Cardiac fibroblast (primary cell): Measurements from ENCODE around the gene SYNPO2L.

ENCODE experiments used
- DNase-seq, 2 donors: peaks; one replicate each; pipeline versions ENCODE4 v3.0.0 to v3.0.0-alpha.2; 2010; ENCODE audit warnings: low read depth in 2 of 2
- H3K4me3 ChIP-seq, 2 donors: replicated peaks in 1 of 2; 1 replicate in 1 of 2; 2 replicates in 1 of 2; pipeline ENCODE4 v1.5.1; 2011; ENCODE audit warnings: low read depth in 2 of 2, low read length in 2 of 2, mild to moderate bottlenecking in 2 of 2, moderate library complexity in 1 of 2
- CTCF ChIP-seq: IDR thresholded peaks from one replicate; pipeline ENCODE4 v1.5.1; 2011; ENCODE audit warnings: low read depth, mild to moderate bottlenecking, low read length, inconsistent platforms

Gene SYNPO2L

DNA sequence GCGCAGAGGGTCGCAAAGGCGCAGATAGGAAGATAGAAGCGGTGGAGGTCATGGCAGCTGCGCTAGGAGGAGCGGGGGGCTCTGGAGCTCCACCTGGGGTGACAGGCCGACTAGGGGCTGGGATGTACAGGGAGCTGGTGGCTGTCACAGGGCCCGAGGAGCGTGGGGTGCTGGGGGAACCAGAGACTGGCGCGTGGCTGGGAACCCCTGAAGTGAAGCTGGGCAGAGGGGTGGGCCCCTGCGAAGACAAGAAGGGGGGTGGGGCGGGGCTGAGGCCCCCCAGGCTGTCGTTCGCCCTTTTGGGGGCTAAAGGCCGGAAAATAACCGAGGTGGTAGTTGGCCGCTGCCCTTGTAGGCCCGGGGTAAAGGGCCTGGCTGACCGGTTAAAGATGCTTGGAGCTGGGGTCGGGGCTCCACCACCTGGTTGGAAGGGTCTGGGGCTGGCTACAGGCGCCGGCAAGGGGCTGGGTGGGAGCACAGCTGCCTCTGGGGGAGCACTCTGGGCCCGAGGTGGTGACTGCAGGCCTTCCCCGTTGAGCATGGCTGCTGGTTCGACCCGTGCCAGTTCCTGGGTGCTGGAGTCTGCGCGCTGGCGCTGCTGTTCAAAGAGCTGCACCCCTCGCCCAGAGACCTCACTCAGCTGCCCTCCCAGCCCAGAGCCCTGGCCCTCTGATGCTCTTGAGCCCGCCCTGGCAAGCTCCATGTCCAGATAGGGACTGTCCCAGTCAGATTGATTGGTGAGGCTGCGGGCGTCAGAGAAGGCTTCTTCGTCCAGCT is 7.8 kb downstream of the SYNPO2L start:
- no peak for DNase-seq
- TF ChIP-seq CTCF: no peak
- peak overlapping the region; percentile 51 to 59 for H3K4me3 ChIP-seq

- peak overlapping the region; percentile 51 to 59 for H3K4me3 ChIP-seq
- DNase-seq: peak; percentile 29 to 47
- no peak for TF ChIP-seq CTCF
Observed at GRCh38 chr10:73647211-73647874, 8.5 kb downstream of the SYNPO2L start.

DNA sequence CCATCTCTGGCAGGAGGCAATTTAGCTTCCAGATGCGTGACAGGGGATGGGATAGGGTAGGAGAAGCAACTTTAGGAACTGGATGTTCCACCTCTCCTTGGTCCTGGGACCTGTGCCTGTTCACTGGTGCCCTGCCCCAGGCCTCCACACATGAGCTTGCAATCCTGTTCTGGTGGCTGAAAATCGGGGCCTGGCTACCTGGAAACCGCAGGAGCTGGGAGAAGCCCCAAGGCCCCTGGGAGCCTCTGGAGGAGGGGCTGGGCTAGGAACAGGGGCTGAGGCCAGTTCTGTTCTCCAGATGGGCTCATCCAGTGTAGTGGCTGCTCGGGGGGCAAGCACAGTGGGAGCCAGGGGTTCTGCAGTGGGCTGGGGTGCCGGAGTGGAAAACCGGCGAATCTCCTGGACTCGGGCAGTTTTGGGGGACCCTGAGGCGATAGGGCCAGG is 9.2 kb downstream of the SYNPO2L start:
- TF ChIP-seq CTCF: no peak
- H3K4me3 ChIP-seq: no peak overlapping the region
- no peak for DNase-seq

DNA sequence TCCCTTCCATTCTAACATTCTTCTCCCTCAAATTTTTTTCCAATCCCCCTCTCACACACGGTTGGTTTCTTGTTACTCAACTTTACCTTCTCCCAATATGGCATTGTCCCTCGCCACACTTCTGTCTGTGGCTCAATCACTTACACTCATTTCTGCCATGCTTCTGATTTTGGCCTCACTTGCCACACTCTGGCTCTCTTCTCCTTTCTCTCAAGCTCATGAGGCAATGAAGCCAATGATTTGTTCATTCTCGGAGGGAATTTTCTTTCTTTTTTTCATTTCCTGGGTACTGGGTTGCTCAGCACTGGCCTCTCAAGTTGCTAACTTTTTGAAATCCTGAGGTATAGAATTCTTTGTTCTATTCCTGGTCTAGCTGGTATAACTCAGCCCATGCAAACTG is 10.6 kb downstream of the SYNPO2L start:
- H3K4me3 ChIP-seq: no peak overlapping the region
- no peak for TF ChIP-seq CTCF
- DNase-seq: no peak

DNA sequence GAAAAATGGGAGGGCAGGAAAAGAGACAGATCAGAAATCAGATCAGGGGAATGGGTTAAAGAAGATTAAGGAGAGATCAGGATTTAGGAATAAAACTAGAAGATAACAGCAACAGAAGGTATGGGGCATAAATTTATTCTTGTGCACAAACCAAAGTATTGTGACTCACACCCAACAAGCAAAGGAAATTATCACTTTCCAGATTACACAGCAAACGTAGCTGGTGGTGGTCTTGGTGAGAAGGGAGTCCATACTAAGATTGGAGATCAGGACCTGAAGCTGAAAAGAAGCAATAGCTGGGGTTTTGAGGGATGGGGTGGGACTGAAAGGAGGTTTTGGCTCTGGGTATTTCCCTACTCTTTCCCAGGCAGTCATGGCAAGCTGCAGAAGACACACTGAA is 11.1 kb downstream of the SYNPO2L start:
- H3K4me3 ChIP-seq: no peak overlapping the region
- no peak for TF ChIP-seq CTCF
- no peak for DNase-seq

DNA sequence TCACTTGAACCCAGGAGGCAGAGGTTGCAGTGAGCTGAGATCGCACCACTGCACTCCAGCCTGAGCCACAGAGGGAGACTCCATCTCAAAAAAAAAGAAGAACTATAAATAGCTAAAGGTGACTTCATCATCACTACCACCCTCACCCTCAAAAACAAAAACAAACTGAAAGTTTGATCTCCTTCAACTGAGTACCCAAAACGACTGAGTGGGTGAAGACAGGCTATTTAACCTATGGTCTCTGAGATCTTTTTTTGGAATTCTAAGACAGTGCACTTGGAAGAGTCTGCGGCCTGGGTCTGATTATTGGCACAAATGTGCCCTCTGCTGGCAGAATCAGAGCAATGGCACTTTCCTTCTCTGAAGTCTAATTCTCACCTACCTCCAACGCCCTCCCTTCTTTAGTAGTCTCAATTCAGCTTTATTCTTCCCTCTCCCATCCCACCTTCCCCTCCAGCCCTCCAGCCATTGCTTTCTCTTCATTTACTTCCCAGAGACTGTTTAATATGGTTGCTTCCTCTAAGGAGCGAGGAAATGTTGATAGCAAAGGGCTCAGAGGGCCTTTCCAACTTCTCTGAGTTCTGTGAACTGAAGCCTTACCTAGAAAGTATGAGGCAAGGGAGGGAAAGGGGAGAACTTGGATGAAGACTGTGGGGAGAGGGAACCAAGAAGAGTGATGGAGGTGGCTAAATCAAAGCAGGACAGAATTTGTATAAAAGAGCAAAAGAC is 11.7 kb downstream of the SYNPO2L start:
- TF ChIP-seq CTCF: peak; percentile 81
- peak; percentile 82 to 84 for DNase-seq
- no peak overlapping the region for H3K4me3 ChIP-seq
